CD4-positive, alpha-beta T cell treated with Interleukin-4 for 4 hours (primary cell): Measurements from ENCODE around the gene CASKIN2.
"Not testable (repeated sequence)": the region's sequence is repeated elsewhere in the genome, so short reads cannot be mapped to it uniquely, and the experiment has no call there.

ENCODE experiments used
- DNase-seq: peaks from one replicate; pipeline ENCODE4 v3.0.0-alpha.2; 2020

CASKIN2 gene

GRCh38 chr17:75463603-75464002, 51.7 kb downstream of the CASKIN2 start:
- no peak for DNase-seq

DNA sequence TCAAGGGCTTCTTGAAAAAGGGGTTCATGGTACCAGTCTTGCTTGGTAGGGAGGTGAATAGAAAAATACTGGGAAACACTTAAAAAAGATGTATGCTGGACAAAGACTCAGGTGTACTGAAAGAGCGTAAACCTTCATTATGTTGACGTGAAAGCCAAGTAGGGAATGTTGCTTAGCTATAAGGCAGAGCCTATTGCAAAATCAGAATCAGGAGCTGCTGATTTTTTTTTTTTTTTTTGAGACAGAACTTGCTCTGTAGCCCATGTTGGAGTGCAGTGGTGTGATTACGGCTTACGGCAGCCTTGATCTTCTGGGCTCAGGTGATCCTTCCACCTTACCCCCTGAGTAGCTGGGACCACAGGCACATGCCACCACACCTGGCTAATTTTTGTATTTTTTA, 55.0 kb downstream of the CASKIN2 start:
- no peak for DNase-seq

DNA sequence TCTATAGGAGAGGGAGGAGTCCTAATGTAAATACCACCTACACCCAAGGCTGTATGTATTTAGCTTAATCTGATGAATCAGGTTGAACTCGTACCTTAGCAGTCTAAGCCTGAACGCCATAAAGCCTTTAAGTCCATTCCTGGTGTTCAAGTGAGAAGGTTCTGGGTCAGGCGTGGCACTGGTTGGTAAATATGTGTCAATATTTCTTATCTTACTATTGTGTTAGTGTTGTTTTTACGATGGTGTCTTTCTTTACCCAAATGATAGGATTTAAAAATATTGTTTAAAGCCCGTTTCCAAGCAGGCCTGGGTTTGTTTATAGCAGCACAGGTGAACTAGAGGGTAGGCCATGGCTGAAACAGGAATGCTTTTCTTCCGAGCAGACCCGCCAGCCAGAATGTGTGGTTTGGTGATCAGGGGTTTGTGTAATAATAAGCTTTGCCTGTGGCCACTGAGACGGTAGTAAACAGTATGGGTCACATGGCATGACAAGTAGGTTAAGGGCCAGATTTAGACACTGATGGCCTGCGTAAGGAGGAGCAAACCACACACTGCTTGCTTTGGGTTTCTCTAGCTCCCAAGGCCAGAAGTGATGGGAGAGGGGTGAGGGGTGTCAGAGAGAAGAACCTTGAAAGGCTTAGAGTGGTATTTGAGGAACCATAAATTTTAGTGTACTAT, 55.6 kb downstream of the CASKIN2 start:
- no peak for DNase-seq

DNA sequence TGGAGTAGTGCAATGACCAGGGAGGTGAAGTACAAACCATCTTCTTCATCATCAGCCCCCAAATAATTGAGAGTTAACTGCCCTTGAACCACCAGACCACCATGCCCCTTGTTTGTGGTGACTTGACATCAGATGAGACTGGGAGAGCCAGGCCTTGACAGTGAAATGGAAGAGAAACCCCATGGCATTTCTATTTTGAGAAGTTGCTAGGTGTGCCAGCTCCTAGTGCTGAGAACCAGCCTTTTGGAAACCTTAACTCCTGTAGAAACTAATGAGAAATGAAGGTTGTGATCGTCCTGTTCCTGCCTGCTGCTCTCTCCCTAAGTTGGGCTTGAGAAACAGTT, 56.1 kb downstream of the CASKIN2 start:
- no peak for DNase-seq

DNA sequence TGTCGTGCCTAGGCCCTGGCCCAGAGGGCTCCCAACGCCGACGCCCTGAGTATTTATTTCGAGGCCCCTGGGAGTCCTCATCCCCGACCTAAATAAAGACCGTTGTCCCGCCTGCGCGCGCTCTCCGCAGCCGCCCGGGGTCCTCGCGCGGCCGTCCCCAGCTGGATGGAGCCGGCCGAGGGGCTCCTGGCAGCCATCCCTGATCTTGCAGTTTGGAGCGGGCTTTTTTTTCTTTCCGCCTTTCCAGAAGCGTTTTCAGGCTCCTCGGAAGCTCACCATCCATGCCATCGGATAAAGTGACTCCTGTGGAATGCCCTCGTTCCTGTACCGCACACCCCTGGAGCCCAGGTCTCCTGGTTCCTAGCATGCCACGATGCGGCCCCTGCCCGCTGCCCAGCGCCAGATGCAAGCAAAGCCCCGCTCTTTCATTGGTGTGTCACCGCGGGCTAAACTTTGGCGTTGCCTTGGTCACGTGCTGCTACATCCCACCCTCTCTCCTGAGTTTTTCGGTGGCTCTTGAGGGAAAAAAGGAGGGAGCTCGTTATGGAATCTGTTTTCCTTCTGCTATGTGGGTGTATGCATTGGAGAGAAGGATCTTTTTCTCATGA, 58.2 kb downstream of the CASKIN2 start:
- DNase-seq: no peak

- peak; percentile 96 for DNase-seq
Observed at GRCh38 chr17:75456417-75457046, 58.8 kb downstream of the CASKIN2 start, which contains the start of gene TMEM94. Gene TMEM94, plus strand, starts transcription at chr17:75456635. Its CDS starts 15,271 bp downstream, at chr17:75471906.

DNA sequence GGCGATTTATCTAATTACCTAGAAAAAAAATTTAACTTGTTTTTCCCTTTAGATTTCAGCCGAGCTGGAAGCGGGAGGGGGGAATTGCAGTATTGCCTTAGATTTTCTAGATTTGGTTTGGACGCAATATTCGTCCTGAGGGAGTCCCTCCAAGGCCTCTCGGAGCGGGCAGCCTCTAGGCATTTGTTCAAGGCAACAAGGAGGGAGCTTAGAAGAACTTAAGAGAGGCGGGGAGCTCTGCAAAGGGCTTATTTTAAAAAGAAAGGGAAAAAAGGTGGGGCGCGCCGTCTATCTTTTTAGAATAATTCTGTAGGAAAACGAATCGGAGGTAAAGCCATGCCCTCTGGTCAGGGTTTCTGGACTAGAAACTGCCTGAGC, 59.3 kb downstream of the CASKIN2 start:
- DNase-seq: no peak

GRCh38 chr17:75454672-75455071, 60.7 kb downstream of the CASKIN2 start:
- DNase-seq: not testable (repeated sequence)

GRCh38 chr17:75454193-75454592, 61.1 kb downstream of the CASKIN2 start:
- DNase-seq: no peak

DNA sequence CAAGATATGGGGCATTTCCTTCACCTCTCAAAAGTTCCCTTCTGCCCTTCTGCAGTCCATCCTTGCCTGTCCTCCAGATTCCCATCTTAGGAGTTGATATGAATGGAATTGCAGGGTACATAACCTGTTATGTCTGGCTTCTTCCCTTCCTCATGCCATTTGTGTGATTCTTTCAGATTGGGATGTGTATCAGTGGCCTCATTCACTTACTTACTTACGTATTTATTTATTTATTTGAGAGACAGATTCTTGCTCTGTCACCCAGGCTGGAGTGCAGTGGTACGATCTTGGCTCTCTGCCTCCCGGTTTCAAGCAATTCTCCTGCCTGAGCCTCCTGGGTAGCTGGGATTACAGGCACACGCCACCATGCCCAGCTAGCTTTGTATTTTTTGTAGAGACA, 65.1 kb downstream of the CASKIN2 start:
- DNase-seq: no peak
